ENCODE results near the gene DUSP15. TPM values are rescaled to one million over a fixed set of nuclear protein-coding genes. Genes with fewer than 3 reads are reported as not detected.

Gene DUSP15
- polyA plus RNA-seq, 3 donors: not detected

- Histone ChIP-seq H3K9ac (ENCODE audit: insufficient read depth, low read length, poor library complexity, severe bottlenecking) (no peak overlapping the region), H3K36me3 (replicated peaks in 1 of 2; ENCODE audit: control insufficient read depth in 1 of 2, insufficient read depth in 2 of 2, low read length in 2 of 2) (no peaks in the 10 kb centered on the region), H3K27ac (ENCODE audit: low read depth in 1 of 2, low read length in 2 of 2) (no peak overlapping the region), H4K20me1 (ENCODE audit: insufficient read depth, low read length) (no peaks in the 10 kb centered on the region), H3K4me3 (replicated peaks in 1 of 3; ENCODE audit: low read depth in 2 of 3, low read length in 3 of 3) (no peak overlapping the region), H2AFZ (ENCODE audit: insufficient read depth, low read depth, low read length, poor library complexity, severe bottlenecking) (no peak overlapping the region), H3K79me2 (ENCODE audit: insufficient read depth, low read length) (no peaks in the 10 kb centered on the region), H3K4me2 (replicated peaks; ENCODE audit: extremely low read depth, low read length, poor library complexity, severe bottlenecking) (no peak overlapping the region), H3K4me1 (ENCODE audit: control insufficient read depth in 1 of 2, insufficient read depth in 2 of 2, low read length in 2 of 2) (no peaks in the 10 kb centered on the region), H3K27me3 (ENCODE audit: control insufficient read depth in 2 of 2, insufficient read depth in 2 of 2, low read length in 2 of 2) (no peaks in the 10 kb centered on the region), H3K9me3 (replicated peaks in 1 of 2; ENCODE audit: control insufficient read depth in 1 of 2, insufficient read depth in 1 of 2, low read length in 2 of 2) (no peaks in the 10 kb centered on the region)
- H3K4me3 Mint-ChIP-seq: no peak overlapping the region
- no peak for TF ChIP-seq CTCF (IDR thresholded peaks at IDR 0.05)
- H3K27ac Mint-ChIP-seq: no peak overlapping the region
- intact Hi-C loops (cut with micrococcal nuclease): no loop called here
- peaks cover 0 to 6% (median 0%) of the 10 kb centered on the region in 7 donors for H3K9me3 Mint-ChIP-seq
- WGBS (ENCODE audit: insufficient coverage): 100% methylated on average over 2 of the region's 5 CpGs
- peaks cover 2 to 5% (median 4%) of the 10 kb centered on the region in 3 donors for H3K27me3 Mint-ChIP-seq (ENCODE audit: low read depth in 3 of 3)
- H3K36me3 Mint-ChIP-seq: no peaks in the 10 kb centered on the region
- H3K4me1 Mint-ChIP-seq: peaks cover 11% of the 10 kb centered on the region
- DNase-seq: no peak
Measured at GRCh38 chr20:31914170-31914569, 43.8 kb upstream of the DUSP15 start.

- DNase-seq: no peak
- H3K4me3 Mint-ChIP-seq: no peak overlapping the region
- H3K27me3 Mint-ChIP-seq (ENCODE audit: low read depth in 3 of 3): peaks cover 2 to 4% (median 2%) of the 10 kb centered on the region in 3 donors
- H3K9ac ChIP-seq (ENCODE audit: insufficient read depth, low read length, poor library complexity, severe bottlenecking): no peak overlapping the region
- no peaks in the 10 kb centered on the region for H4K20me1 ChIP-seq (ENCODE audit: insufficient read depth, low read length)
- H3K4me1 ChIP-seq (ENCODE audit: control insufficient read depth in 1 of 2, insufficient read depth in 2 of 2, low read length in 2 of 2): no peaks in the 10 kb centered on the region
- intact Hi-C loops (cut with micrococcal nuclease): no loop called here
- H3K9me3 ChIP-seq (replicated peaks in 1 of 2; ENCODE audit: control insufficient read depth in 1 of 2, insufficient read depth in 1 of 2, low read length in 2 of 2): no peaks in the 10 kb centered on the region
- TF ChIP-seq CTCF (IDR thresholded peaks at IDR 0.05): no peak
- H3K36me3 Mint-ChIP-seq: no peaks in the 10 kb centered on the region
- H3K4me3 ChIP-seq (replicated peaks in 1 of 3; ENCODE audit: low read depth in 2 of 3, low read length in 3 of 3): no peak overlapping the region
- no peak overlapping the region for H2AFZ ChIP-seq (ENCODE audit: insufficient read depth, low read depth, low read length, poor library complexity, severe bottlenecking)
- no peak overlapping the region for H3K27ac Mint-ChIP-seq
- H3K4me1 Mint-ChIP-seq: peaks cover 9% of the 10 kb centered on the region
- no peak overlapping the region for H3K27ac ChIP-seq (ENCODE audit: low read depth in 1 of 2, low read length in 2 of 2)
- no peaks in the 10 kb centered on the region for H3K79me2 ChIP-seq (ENCODE audit: insufficient read depth, low read length)
- 99% methylated on average over 11 of the region's 15 CpGs for WGBS (ENCODE audit: insufficient coverage)
- no peaks in the 10 kb centered on the region for H3K36me3 ChIP-seq (replicated peaks in 1 of 2; ENCODE audit: control insufficient read depth in 1 of 2, insufficient read depth in 2 of 2, low read length in 2 of 2)
- peaks cover 0 to 6% (median 0%) of the 10 kb centered on the region in 7 donors for H3K9me3 Mint-ChIP-seq
- H3K4me2 ChIP-seq (replicated peaks; ENCODE audit: extremely low read depth, low read length, poor library complexity, severe bottlenecking): no peak overlapping the region
- no peaks in the 10 kb centered on the region for H3K27me3 ChIP-seq (ENCODE audit: control insufficient read depth in 2 of 2, insufficient read depth in 2 of 2, low read length in 2 of 2)
Measured at GRCh38 chr20:31913431-31914157, 43.3 kb upstream of the DUSP15 start.

Measured in CD14-positive monocyte (primary cell).